Measurements from ENCODE around the gene RPL19.
A peak's percentile ranks its signal among the peaks of the same experiment; 100 is the strongest.
"Not testable (repeated sequence)": the region's sequence is repeated elsewhere in the genome, so short reads cannot be mapped to it uniquely, and the experiment has no call there.

Gene RPL19

GRCh38 chr17:39200070-39200879 lies at the start of gene RPL19:
RPL19 (plus strand) TSS chr17:39200283; CDS start chr17:39200345, 62 bp downstream.
- DNase-seq: no peak

- no peak for DNase-seq
Observed at GRCh38 chr17:39150795-39151149, 49.3 kb upstream of the RPL19 start.

GRCh38 chr17:39151150-39151942 lies 48.7 kb upstream of the RPL19 start, which contains the start of gene PLXDC1:
PLXDC1 (minus strand) TSS chr17:39151637; CDS start chr17:39151437, 200 bp downstream.
- DNase-seq: no peak

- DNase-seq: peak; percentile 48
Observed at GRCh38 chr17:39151943-39152818, 47.9 kb upstream of the RPL19 start.

GRCh38 chr17:39153599-39154051 lies 46.5 kb upstream of the RPL19 start:
- peak; percentile 88 for DNase-seq

GRCh38 chr17:39155654-39156053 lies 44.4 kb upstream of the RPL19 start:
- no peak for DNase-seq

GRCh38 chr17:39156491-39156890 lies 43.6 kb upstream of the RPL19 start:
- no peak for DNase-seq

GRCh38 chr17:39158623-39159022 lies 41.5 kb upstream of the RPL19 start:
- DNase-seq: no peak

- no peak for DNase-seq
Observed at GRCh38 chr17:39161962-39162361, 38.1 kb upstream of the RPL19 start.

- peak; percentile 96 for DNase-seq
Observed at GRCh38 chr17:39164675-39165143, 35.4 kb upstream of the RPL19 start.

- no peak for DNase-seq
Observed at GRCh38 chr17:39165178-39165840, 34.8 kb upstream of the RPL19 start.

- DNase-seq: no peak
Observed at GRCh38 chr17:39165841-39166349, 34.2 kb upstream of the RPL19 start, which contains the start of gene ARL5C. ARL5C (minus strand) TSS chr17:39166161; CDS start chr17:39165760, 401 bp downstream.

- no peak for DNase-seq
Observed at GRCh38 chr17:39166437-39167335, 33.4 kb upstream of the RPL19 start.

GRCh38 chr17:39167476-39167875 lies 32.6 kb upstream of the RPL19 start:
- no peak for DNase-seq

- DNase-seq: not testable (repeated sequence)
Observed at GRCh38 chr17:39168503-39168902, 31.6 kb upstream of the RPL19 start.

- DNase-seq: no peak
Observed at GRCh38 chr17:39169101-39169500, 31.0 kb upstream of the RPL19 start.

- DNase-seq: no peak
Observed at GRCh38 chr17:39169518-39169917, 30.6 kb upstream of the RPL19 start.

GRCh38 chr17:39170109-39170508 lies 30.0 kb upstream of the RPL19 start:
- no peak for DNase-seq

GRCh38 chr17:39170558-39170957 lies 29.5 kb upstream of the RPL19 start:
- DNase-seq: no peak

GRCh38 chr17:39171933-39172332 lies 28.1 kb upstream of the RPL19 start:
- DNase-seq: no peak

GRCh38 chr17:39173080-39173479 lies 27.0 kb upstream of the RPL19 start:
- no peak for DNase-seq
